GM21619 (cell line): ENCODE data around the gene PDK1.
"Not testable (repeated sequence)": the region's sequence is repeated elsewhere in the genome, so short reads cannot be mapped to it uniquely, and the experiment has no call there.

ENCODE experiments used
- ATAC-seq: cut with Tn5 transposase; IDR thresholded peaks from one replicate; pipeline ENCODE4 v1.9.1; 2021; ENCODE audit not compliant: unreplicated experiment

Gene PDK1

GRCh38 chr2:172555522-172556283, at the start of gene PDK1:
Gene PDK1, plus strand, starts transcription at chr2:172556090. Its CDS starts 61 bp downstream, at chr2:172556151.
- ATAC-seq = peak; percentile 85

GRCh38 chr2:172507199-172507598, 48.7 kb upstream of the PDK1 start:
- no peak for ATAC-seq

GRCh38 chr2:172510088-172510487, 45.8 kb upstream of the PDK1 start:
- ATAC-seq = no peak

GRCh38 chr2:172510548-172510947, 45.3 kb upstream of the PDK1 start:
- no peak for ATAC-seq

- no peak for ATAC-seq
These were observed 42.9 kb upstream of the PDK1 start for GRCh38 chr2:172512810-172513523.

- ATAC-seq = no peak
These were observed 42.4 kb upstream of the PDK1 start for GRCh38 chr2:172513524-172513900.

GRCh38 chr2:172513935-172514586, 41.8 kb upstream of the PDK1 start:
- no peak for ATAC-seq

- ATAC-seq = no peak
These were observed 39.6 kb upstream of the PDK1 start for GRCh38 chr2:172516299-172516698.

- no peak for ATAC-seq
These were observed 36.9 kb upstream of the PDK1 start for GRCh38 chr2:172518995-172519394.

GRCh38 chr2:172525601-172526000, 30.3 kb upstream of the PDK1 start:
- no peak for ATAC-seq

GRCh38 chr2:172531309-172531708, 24.6 kb upstream of the PDK1 start:
- no peak for ATAC-seq

GRCh38 chr2:172532461-172532860, 23.4 kb upstream of the PDK1 start:
- not testable (repeated sequence) for ATAC-seq

GRCh38 chr2:172533687-172534086, 22.2 kb upstream of the PDK1 start:
- ATAC-seq = no peak

GRCh38 chr2:172535119-172535518, 20.8 kb upstream of the PDK1 start:
- no peak for ATAC-seq

GRCh38 chr2:172537851-172538250, 18.0 kb upstream of the PDK1 start:
- ATAC-seq = not testable (repeated sequence)

GRCh38 chr2:172539767-172540166, 16.1 kb upstream of the PDK1 start:
- ATAC-seq = no peak

- no peak for ATAC-seq
These were observed 15.5 kb upstream of the PDK1 start for GRCh38 chr2:172540421-172540820.

GRCh38 chr2:172545408-172546075, 10.3 kb upstream of the PDK1 start:
- no peak for ATAC-seq

GRCh38 chr2:172549131-172549530, 6.8 kb upstream of the PDK1 start:
- no peak for ATAC-seq

GRCh38 chr2:172549802-172550201, 6.1 kb upstream of the PDK1 start:
- not testable (repeated sequence) for ATAC-seq

GRCh38 chr2:172550419-172550818, 5.5 kb upstream of the PDK1 start:
- ATAC-seq = no peak
